ENCODE data around the gene GOLGA5.

DNA sequence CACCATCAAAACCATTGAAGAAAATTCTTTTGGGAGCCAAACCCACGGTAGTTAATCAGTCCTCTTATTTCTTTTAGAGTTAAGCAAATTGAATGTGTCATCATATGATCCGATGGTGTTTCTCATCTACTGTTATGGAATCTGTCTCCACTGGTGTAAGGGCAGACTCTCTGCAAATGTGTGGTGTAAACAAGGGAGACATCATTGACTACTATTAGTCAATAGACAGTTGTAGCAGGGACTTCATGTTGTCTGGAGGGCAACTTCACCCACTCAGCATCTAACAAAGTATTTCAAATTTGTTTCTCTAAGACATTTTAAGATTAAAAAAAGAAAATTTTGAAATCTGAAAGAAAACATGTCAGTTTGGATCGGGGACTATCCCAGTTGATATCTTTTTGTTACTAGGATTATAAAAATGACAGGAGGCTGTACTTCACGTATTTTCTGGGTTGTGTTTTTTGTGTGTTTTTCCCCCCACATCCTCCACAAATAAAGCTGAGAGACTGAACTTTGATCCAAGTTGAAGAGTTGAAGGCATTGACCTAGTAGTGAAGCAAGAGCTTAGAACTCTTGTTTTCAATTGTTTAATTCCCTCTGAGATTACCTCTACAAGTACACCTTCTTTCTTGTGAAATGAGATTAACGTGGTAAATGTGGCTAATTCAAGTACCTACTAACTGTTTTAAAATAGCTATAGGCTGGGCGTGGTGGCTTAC is 4.0 kb downstream of the GOLGA5 start:
- TF ChIP-seq EZH2 (IDR thresholded peaks at IDR 0.05; ENCODE audit: low read depth, low read length, severe bottlenecking) = no peak
- TF ChIP-seq, protein P1, sequence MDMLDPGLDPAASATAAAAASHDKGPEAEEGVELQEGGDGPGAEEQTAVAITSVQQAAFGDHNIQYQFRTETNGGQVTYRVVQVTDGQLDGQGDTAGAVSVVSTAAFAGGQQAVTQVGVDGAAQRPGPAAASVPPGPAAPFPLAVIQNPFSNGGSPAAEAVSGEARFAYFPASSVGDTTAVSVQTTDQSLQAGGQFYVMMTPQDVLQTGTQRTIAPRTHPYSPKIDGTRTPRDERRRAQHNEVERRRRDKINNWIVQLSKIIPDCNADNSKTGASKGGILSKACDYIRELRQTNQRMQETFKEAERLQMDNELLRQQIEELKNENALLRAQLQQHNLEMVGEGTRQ (IDR thresholded peaks at IDR 0.05; ENCODE audit: low read length) = no peak
- TF ChIP-seq YY1 (IDR thresholded peaks at IDR 0.05; ENCODE audit: low read depth, low read length) = no peak
- TF ChIP-seq, protein P2, sequence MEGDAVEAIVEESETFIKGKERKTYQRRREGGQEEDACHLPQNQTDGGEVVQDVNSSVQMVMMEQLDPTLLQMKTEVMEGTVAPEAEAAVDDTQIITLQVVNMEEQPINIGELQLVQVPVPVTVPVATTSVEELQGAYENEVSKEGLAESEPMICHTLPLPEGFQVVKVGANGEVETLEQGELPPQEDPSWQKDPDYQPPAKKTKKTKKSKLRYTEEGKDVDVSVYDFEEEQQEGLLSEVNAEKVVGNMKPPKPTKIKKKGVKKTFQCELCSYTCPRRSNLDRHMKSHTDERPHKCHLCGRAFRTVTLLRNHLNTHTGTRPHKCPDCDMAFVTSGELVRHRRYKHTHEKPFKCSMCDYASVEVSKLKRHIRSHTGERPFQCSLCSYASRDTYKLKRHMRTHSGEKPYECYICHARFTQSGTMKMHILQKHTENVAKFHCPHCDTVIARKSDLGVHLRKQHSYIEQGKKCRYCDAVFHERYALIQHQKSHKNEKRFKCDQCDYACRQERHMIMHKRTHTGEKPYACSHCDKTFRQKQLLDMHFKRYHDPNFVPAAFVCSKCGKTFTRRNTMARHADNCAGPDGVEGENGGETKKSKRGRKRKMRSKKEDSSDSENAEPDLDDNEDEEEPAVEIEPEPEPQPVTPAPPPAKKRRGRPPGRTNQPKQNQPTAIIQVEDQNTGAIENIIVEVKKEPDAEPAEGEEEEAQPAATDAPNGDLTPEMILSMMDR (IDR thresholded peaks at IDR 0.05; ENCODE audit: control extremely low read depth in 1 of 3, insufficient read depth in 1 of 3, low read depth in 1 of 3, low read length in 3 of 3) = no peak
- TF ChIP-seq GTF2F1 (IDR thresholded peaks at IDR 0.05; ENCODE audit: borderline replicate concordance, low read depth, low read length) = no peak
- TF ChIP-seq POLR2AphosphoS5 (IDR thresholded peaks at IDR 0.05; ENCODE audit: low read depth, low read length) = no peak
- no peak for TF ChIP-seq RFX5 (IDR thresholded peaks at IDR 0.05; ENCODE audit: borderline replicate concordance, low read depth, low read length)
- no peak for TF ChIP-seq SRF (IDR thresholded peaks at IDR 0.05; ENCODE audit: low read depth, low read length)
- TF ChIP-seq KDM1A (IDR thresholded peaks at IDR 0.05; ENCODE audit: borderline replicate concordance, low read length) = no peak
- no peak for TF ChIP-seq POLR2A (IDR thresholded peaks at IDR 0.05; ENCODE audit: control extremely low read depth in 1 of 2, low read depth in 2 of 2, low read length in 2 of 2)
